Measurements from ENCODE around the gene CXCR3.

DNA sequence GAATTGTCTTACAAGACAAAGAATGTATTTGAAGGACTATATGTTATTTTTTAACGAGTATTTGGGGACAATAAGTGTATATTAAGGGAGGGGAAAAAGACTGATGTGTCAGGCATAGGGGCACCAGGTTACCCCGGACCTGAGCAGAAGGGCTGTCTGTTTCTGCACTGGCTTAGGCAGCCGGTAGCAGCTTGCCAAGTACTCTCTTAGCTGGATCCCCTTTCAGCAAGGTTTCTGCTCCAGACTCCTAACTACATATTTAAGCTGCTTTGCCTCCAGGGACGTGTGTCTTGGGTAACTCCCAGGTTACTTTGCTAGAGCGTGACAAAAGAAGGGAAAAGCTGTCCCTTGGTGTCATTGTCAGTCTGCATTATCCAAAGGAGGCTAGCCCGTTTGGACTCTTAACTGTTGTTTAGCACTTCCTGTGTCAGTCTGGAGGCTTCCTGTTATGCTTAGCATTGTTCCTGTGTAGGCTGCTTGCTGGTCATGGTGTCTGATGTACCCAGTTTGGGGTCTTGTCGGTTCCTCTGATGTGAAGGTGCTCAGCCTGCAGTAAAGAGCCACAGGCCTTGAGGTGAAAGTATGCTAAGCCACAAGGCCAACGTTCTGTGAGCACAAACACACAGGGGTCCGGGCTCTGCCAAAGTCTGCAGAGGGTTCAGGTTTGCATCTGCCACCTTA, 11.6 kb downstream of the CXCR3 start:
- TF ChIP-seq, protein P1, sequence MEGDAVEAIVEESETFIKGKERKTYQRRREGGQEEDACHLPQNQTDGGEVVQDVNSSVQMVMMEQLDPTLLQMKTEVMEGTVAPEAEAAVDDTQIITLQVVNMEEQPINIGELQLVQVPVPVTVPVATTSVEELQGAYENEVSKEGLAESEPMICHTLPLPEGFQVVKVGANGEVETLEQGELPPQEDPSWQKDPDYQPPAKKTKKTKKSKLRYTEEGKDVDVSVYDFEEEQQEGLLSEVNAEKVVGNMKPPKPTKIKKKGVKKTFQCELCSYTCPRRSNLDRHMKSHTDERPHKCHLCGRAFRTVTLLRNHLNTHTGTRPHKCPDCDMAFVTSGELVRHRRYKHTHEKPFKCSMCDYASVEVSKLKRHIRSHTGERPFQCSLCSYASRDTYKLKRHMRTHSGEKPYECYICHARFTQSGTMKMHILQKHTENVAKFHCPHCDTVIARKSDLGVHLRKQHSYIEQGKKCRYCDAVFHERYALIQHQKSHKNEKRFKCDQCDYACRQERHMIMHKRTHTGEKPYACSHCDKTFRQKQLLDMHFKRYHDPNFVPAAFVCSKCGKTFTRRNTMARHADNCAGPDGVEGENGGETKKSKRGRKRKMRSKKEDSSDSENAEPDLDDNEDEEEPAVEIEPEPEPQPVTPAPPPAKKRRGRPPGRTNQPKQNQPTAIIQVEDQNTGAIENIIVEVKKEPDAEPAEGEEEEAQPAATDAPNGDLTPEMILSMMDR (IDR thresholded peaks at IDR 0.05) = no peak
- no peak for TF ChIP-seq POLR2A (IDR thresholded peaks at IDR 0.05)
